ENCODE measurements around the gene CST9L. TPM values are rescaled to one million over a fixed set of nuclear protein-coding genes. Genes with fewer than 3 reads are reported as not detected.

The CST9L gene
- total and polyA plus RNA-seq, 2 of the 13 experiments (the other 11 are each of a cell fraction or from before 2014, with no cell fraction given): 0.15 TPM; not detected in 1

- TF ChIP-seq MIER3 (CRISPR knock-in tag; IDR thresholded peaks at IDR 0.05; ENCODE audit: borderline replicate concordance) (no peak), SNAPC5 (CRISPR knock-in tag; IDR thresholded peaks at IDR 0.05; ENCODE audit: borderline replicate concordance) (no peak), BRF2 (CRISPR knock-in tag; IDR thresholded peaks at IDR 0.05) (no peak), ZNF350 (CRISPR knock-in tag; IDR thresholded peaks at IDR 0.05; ENCODE audit: borderline replicate concordance, low read depth) (no peak), SMARCC2 (IDR thresholded peaks at IDR 0.05) (no peak), ZBTB38 (CRISPR knock-in tag; IDR thresholded peaks at IDR 0.05) (no peak), SIX1 (CRISPR knock-in tag; IDR thresholded peaks at IDR 0.05; ENCODE audit: borderline replicate concordance) (no peak), TFDP1 (CRISPR knock-in tag; IDR thresholded peaks at IDR 0.05; ENCODE audit: borderline replicate concordance) (no peak), CEBPG (CRISPR knock-in tag; IDR thresholded peaks at IDR 0.05) (no peak)
These were observed 37.2 kb downstream of the CST9L start (continued) for GRCh38 chr20:23530937-23531567.

DNA sequence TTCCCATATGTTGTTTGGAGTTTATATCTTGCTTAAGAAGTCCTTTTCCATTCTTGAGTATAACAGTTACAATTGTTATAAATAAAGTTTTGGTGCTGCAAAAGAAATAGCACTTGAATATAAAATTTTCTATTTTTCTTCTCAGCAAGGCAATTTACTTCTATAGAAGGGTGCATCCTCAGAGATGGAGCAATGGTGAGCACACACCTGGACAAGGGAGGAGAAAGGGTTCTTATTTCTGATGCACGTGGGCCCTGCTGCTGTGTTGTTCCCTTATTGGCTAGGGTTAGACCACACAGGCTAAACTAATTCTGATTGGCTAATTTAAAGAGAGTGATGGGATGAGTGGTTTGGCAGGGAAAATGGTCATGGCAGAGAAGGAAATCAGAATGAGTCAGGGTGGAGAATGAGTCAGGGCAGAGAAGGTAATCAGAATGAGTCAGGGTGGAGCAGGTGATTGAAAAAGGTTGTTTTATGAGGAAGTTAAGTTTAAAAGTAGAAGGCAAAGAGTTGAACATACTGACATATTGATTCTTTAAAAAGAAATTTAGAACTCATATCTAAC lies 39.3 kb downstream of the CST9L start:
- DNase-seq (ENCODE audit: low spot score) (no peak), ATAC-seq (no peak), FAIRE-seq (no peak)
- no peak overlapping the region for H3K4me3 ChIP-seq (replicated peaks in 1 of 3; ENCODE audit: insufficient read depth in 1 of 3, low read depth in 2 of 3, low read length in 3 of 3)
- CTCF ChIA-PET (ENCODE audit: low intra/inter-chr PET ratio, low total read pairs): no interaction called here
- no peak overlapping the region for H2AFZ ChIP-seq (ENCODE audit: low read length)
- in situ Hi-C loops (cut with HindIII; ENCODE audit: extremely low pct_ligation_motif_present, low pct_unique_long_range_greater_than_20kb): no loop called here
- no peak overlapping the region for H3K9ac ChIP-seq (ENCODE audit: insufficient read depth, low read depth, low read length)
- no peaks in the 10 kb centered on the region for H3K4me1 ChIP-seq (ENCODE audit: insufficient read depth, low read length)
- no peak for TF ChIP-seq RORA (CRISPR knock-in tag; IDR thresholded peaks at IDR 0.05)
- peak; percentile 48 for TF ChIP-seq FOSL2 (CRISPR knock-in tag; IDR thresholded peaks at IDR 0.05)
- TF ChIP-seq ZNF143 (CRISPR knock-in tag; IDR thresholded peaks at IDR 0.05): no peak
- TF ChIP-seq BRD4 (CRISPR knock-in tag; IDR thresholded peaks at IDR 0.05): no peak
- TF ChIP-seq ZNF562 (CRISPR knock-in tag; IDR thresholded peaks at IDR 0.05; ENCODE audit: borderline replicate concordance): 0 out of 2 replicates have a peak, but pooled peaks have one; percentile 37
- 0 out of 5 replicates have a peak, but pooled peaks cover 0 to 8% of the 10 kb centered on the region in 2 experiments for H3K27me3 ChIP-seq (ENCODE audit: control insufficient read depth in 1 of 2, insufficient read depth in 2 of 2, low read length in 2 of 2)
- no TSS peak for BruUV-seq (replicated peaks)
- H3K36me3 ChIP-seq (replicated peaks in 1 of 2; ENCODE audit: control insufficient read depth in 1 of 2, insufficient read depth in 2 of 2, low read length in 2 of 2): no peaks in the 10 kb centered on the region
- intact Hi-C loops (cut with micrococcal nuclease; ENCODE audit: unreplicated experiment): no loop called here
- WGBS (ENCODE audit: low lambda C conversion rate): 0% methylated on average over 1 of the region's 1 CpG
- H4K20me1 ChIP-seq (ENCODE audit: insufficient read depth, low read length): no peaks in the 10 kb centered on the region
- peaks cover 4% of the 10 kb centered on the region; the same call in 1 of the 2 replicates for H3K9me3 ChIP-seq (ENCODE audit: low read length)
- POLR2A ChIA-PET: no interaction called here
- H3K4me2 ChIP-seq (ENCODE audit: low read depth, low read length): no peak overlapping the region
- no peaks in the 10 kb centered on the region for H3K79me2 ChIP-seq (ENCODE audit: insufficient read depth, low read length)
- no peak overlapping the region for H3K27ac ChIP-seq (ENCODE audit: extremely low read length, insufficient read depth, low read length)
